HG03135 (cell line): Measurements from ENCODE around the gene ZNF556.
"Not testable (repeated sequence)": the region's sequence is repeated elsewhere in the genome, so short reads cannot be mapped to it uniquely, and the experiment has no call there.

Source experiments
- ATAC-seq: cut with Tn5 transposase; IDR thresholded peaks from one replicate; pipeline ENCODE4 v1.9.1; 2021; ENCODE audit warnings: mild to moderate bottlenecking, moderate library complexity; ENCODE audit not compliant: unreplicated experiment

The ZNF556 gene

GRCh38 chr19:2903326-2903725 lies 36.2 kb downstream of the ZNF556 start:
- ATAC-seq, result not testable (repeated sequence)

GRCh38 chr19:2905918-2906519 lies 38.9 kb downstream of the ZNF556 start:
- ATAC-seq, result no peak

GRCh38 chr19:2906631-2907195 lies 39.6 kb downstream of the ZNF556 start:
- no peak for ATAC-seq

DNA sequence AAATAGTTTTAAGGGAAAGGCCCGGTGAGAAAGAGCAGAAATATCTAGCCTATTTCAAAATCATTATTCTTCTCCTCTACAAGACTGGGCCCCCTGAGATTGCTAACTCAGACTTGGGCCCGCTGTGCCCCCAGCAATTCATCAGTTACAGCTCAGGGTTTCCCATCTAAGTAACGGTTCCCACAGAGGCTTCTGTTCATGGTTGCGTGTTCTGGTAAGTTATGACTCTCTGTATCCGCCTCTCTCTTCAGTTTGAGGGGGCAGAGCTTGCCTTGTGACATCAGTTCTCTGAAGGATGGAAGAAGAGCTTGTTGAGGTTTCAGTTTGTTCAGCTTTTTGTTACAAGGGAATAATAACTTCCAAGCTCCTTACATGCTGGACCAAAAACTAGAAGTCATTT lies 45.2 kb downstream of the ZNF556 start:
- no peak for ATAC-seq

DNA sequence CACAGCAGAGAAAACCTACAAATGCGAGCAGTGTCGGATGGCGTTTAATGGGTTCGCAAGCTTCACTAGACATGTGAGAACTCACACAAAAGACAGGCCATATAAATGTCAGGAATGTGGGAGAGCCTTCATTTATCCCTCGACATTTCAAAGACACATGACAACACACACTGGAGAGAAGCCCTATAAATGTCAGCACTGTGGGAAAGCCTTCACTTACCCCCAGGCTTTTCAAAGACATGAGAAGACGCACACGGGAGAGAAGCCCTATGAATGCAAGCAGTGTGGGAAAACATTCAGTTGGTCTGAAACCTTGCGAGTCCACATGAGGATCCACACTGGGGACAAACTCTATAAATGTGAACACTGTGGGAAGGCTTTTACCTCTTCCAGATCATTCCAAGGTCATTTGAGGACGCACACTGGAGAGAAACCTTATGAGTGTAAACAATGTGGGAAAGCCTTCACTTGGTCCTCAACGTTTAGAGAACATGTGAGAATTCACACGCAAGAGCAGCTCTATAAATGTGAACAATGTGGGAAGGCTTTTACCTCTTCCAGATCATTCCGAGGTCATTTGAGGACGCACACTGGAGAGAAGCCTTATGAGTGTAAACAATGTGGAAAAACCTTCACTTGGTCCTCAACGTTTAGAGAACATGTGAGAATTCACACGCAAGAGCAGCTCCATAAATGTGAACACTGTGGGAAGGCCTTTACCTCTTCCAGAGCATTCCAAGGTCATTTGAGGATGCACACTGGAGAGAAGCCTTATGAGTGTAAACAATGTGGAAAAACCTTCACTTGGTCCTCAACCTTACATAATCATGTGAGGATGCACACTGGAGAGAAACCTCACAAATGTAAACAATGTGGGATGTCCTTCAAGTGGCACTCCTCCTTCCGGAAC lies 50.4 kb downstream of the ZNF556 start:
- no peak for ATAC-seq

GRCh38 chr19:2922987-2923386 lies 55.9 kb downstream of the ZNF556 start:
- no peak for ATAC-seq

- ATAC-seq, result no peak
Measured at GRCh38 chr19:2923510-2923909, 56.4 kb downstream of the ZNF556 start.

- ATAC-seq, result no peak
Measured at GRCh38 chr19:2926341-2927031, 59.4 kb downstream of the ZNF556 start.

DNA sequence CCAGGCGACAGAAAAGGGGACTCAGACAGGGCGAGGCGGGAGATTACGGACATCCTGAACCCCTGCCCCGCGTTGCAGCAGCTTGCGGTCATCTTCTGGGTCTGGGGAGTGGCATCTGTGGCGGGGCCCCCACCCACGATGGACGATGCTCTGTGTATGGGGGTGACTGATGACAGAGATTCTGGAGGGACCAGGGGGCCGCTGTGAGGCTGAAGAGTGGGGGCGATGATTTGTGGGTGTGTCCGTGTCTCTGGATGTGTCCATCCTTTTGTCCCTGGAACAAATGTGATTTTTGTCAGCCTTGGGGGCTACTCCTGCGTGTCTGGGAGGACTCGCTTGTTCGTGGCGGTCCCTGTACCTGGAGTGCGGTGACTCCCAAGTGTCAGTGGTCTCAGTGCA lies 59.9 kb downstream of the ZNF556 start:
- ATAC-seq, result no peak
